Keratinocyte (primary cell): Measurements from ENCODE around the gene CFAP61. TPM values are rescaled to one million over a fixed set of nuclear protein-coding genes. Genes with fewer than 3 reads are reported as not detected.

Experiments used
- DNase-seq: peaks from one replicate; pipeline ENCODE4 v3.0.0-alpha.2; 2011; ENCODE audit warnings: low read depth, missing footprints, low spot score
- FAIRE-seq: peaks from 2 replicates; lab custom pipeline; 2011; peaks lifted over from hg19 to GRCh38; lab: Jason Lieb, UNC
- H2AFZ ChIP-seq: 2 replicates; pipeline ENCODE4 v1.6.0; 2012; ENCODE audit warnings: low read length, control low read depth, inconsistent platforms; ENCODE audit not compliant: control insufficient read depth
- H3K27ac ChIP-seq: 2 replicates; pipeline ENCODE4 v1.5.1; 2011; ENCODE audit warnings: low read length; ENCODE audit not compliant: control insufficient read depth, insufficient read depth
- H3K27me3 ChIP-seq: 3 replicates; pipeline ENCODE4 v1.6.0; 2011; ENCODE audit warnings: low read length; ENCODE audit not compliant: control insufficient read depth, insufficient read depth; ENCODE audit errors: extremely low read depth
- H3K36me3 ChIP-seq, 2 experiments: 2 replicates in 1 of 2; 3 replicates in 1 of 2; pipeline ENCODE4 v1.5.1; 2011; ENCODE audit warnings: low read length in 2 of 2, mild to moderate bottlenecking in 1 of 2; ENCODE audit not compliant: control insufficient read depth in 2 of 2, insufficient read depth in 2 of 2; ENCODE audit errors: extremely low read depth in 1 of 2
- H3K4me1 ChIP-seq: 3 replicates; pipeline ENCODE4 v1.5.1; 2011; ENCODE audit warnings: low read length; ENCODE audit not compliant: control insufficient read depth, insufficient read depth; ENCODE audit errors: extremely low read depth
- H3K4me2 ChIP-seq: 3 replicates; pipeline ENCODE4 v1.6.0; 2011; ENCODE audit warnings: low read depth, low read length; ENCODE audit not compliant: control insufficient read depth, insufficient read depth; ENCODE audit errors: extremely low read depth
- H3K4me3 ChIP-seq, 3 experiments: fragments of 200-600 bp in 1 of 3; sonication (generic) in 1 of 3; 2 replicates in 2 of 3; 3 replicates in 1 of 3; pipeline ENCODE4 v1.5.1; 2011 to 2016; ENCODE audit warnings: low read length in 3 of 3, mild to moderate bottlenecking in 3 of 3, control low read depth in 2 of 3, inconsistent platforms in 1 of 3, low read depth in 1 of 3, mixed read lengths in 1 of 3, mixed run types in 1 of 3, moderate library complexity in 1 of 3; ENCODE audit not compliant: control insufficient read depth in 2 of 3, insufficient read depth in 2 of 3; ENCODE audit errors: extremely low read depth in 1 of 3
- H3K79me2 ChIP-seq: 2 replicates; pipeline ENCODE4 v1.6.0; 2012; ENCODE audit warnings: low read length; ENCODE audit not compliant: control insufficient read depth, insufficient read depth
- H3K9ac ChIP-seq: 3 replicates; pipeline ENCODE4 v1.6.0; 2011; ENCODE audit warnings: low read length; ENCODE audit not compliant: control insufficient read depth, insufficient read depth; ENCODE audit errors: extremely low read depth
- H3K9me1 ChIP-seq: 3 replicates; pipeline ENCODE4 v1.6.0; 2011; ENCODE audit warnings: low read length; ENCODE audit not compliant: control insufficient read depth, insufficient read depth; ENCODE audit errors: extremely low read depth
- H3K9me3 ChIP-seq: 2 replicates; pipeline ENCODE4 v1.5.1; 2012; ENCODE audit warnings: low read depth, low read length; ENCODE audit not compliant: control insufficient read depth
- H4K20me1 ChIP-seq: 3 replicates; pipeline ENCODE4 v1.6.0; 2011; ENCODE audit warnings: low read length; ENCODE audit not compliant: control insufficient read depth, insufficient read depth; ENCODE audit errors: extremely low read depth
- EZH2 ChIP-seq: IDR thresholded peaks from one replicate; pipeline ENCODE4 v1.6.1; 2012; ENCODE audit warnings: inconsistent platforms, mild to moderate bottlenecking, low read length, moderate library complexity
- dilution Hi-C: fragments of 300-500 bp; cut with MboI; formaldehyde crosslinking; loops from one replicate; pipeline ENCODE4 v1.7.0; 2020; ENCODE audit warnings: low sequenced_read_pairs; ENCODE audit not compliant: extremely low pct_ligation_motif_present
- polyA plus RNA-seq, 5 experiments: library from polyadenylated mRNA; depleted of rRNA in 3 of 5; stranded (reverse) in 3 of 5; stranded (forward) in 1 of 5; unstranded in 1 of 5; fragments of >200 nt; gene quantifications; 1 replicate in 1 of 5; 2 replicates in 3 of 5; 3 replicates in 1 of 5; pipeline versions ENCODE4 v1.2.1 to v1.2.3, GENCODE V29; 2011 to 2012; ENCODE audit warnings: missing spikeins in 2 of 5, low read depth in 1 of 5, low replicate concordance in 1 of 5
- TF ChIP-seq, protein P1 (sequence below), 3 experiments: IDR thresholded peaks in 1 of 3; conservative IDR thresholded peaks in 1 of 3; optimal IDR thresholded peaks in 1 of 3; 2 replicates in 2 of 3; 3 replicates in 1 of 3; pipeline versions ENCODE3 to v1.5.1; 2011; ENCODE audit warnings: low read length in 3 of 3, mild to moderate bottlenecking in 3 of 3, moderate library complexity in 2 of 3, control low read depth in 1 of 3, inconsistent platforms in 1 of 3; ENCODE audit not compliant: insufficient read depth in 2 of 3; ENCODE audit errors: extremely low read depth in 1 of 3

The CFAP61 gene
- polyA plus RNA-seq, 1 donor (not counting 4 experiments of a cell fraction or from before 2014, with no cell fraction given): 0.25 TPM

DNA sequence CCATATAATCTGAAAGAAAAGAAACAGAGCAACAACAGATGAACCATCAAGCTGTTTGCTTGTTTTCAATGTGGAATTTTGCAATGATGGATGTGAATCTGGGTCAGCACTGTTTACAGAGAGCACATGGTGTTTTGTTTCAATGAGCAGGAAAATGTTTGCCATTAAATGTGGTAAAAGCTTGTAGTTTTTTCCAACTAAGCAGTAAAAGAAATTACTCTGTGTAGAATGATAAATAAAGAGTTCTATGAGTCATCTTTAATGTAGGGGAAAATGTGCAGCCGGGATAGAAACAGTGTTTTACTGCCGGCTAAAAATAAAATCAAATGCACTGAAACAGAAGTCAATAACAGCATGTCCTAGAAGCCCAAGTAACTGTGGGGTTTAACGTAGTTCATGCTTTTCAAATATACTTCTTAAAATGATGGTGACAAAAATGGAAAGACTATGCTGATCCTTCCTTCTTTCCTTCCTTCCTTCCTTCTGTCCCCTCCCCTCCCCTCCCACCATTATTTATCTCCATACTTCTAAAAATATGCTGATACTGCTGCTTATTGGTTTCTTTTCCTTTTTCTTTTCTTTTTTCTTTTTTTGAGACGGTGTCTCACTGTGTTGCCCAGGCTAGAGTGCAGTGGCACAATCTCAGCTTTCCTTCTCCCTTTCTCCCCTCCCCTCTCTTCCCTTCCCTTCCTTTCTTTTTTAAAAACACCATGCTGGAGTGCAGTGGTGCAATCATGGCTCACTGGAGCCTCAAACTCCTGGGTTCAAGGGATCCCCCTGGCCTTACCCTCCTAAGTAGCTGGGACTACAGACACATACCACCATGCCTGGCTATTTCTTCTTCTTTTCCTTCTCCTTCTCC is 41.5 kb upstream of the CFAP61 start:
- TF ChIP-seq, protein P1, sequence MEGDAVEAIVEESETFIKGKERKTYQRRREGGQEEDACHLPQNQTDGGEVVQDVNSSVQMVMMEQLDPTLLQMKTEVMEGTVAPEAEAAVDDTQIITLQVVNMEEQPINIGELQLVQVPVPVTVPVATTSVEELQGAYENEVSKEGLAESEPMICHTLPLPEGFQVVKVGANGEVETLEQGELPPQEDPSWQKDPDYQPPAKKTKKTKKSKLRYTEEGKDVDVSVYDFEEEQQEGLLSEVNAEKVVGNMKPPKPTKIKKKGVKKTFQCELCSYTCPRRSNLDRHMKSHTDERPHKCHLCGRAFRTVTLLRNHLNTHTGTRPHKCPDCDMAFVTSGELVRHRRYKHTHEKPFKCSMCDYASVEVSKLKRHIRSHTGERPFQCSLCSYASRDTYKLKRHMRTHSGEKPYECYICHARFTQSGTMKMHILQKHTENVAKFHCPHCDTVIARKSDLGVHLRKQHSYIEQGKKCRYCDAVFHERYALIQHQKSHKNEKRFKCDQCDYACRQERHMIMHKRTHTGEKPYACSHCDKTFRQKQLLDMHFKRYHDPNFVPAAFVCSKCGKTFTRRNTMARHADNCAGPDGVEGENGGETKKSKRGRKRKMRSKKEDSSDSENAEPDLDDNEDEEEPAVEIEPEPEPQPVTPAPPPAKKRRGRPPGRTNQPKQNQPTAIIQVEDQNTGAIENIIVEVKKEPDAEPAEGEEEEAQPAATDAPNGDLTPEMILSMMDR (optimal IDR thresholded peaks at IDR 0.05 in 1 of 3, IDR thresholded peaks at IDR 0.05 in 1 of 3, conservative IDR thresholded peaks at IDR 0.05 in 1 of 3; ENCODE audit: extremely low read depth in 1 of 3, insufficient read depth in 2 of 3, low read length in 3 of 3): no peak
- no peak for TF ChIP-seq EZH2
- no peaks in the 10 kb centered on the region for H3K9me3 ChIP-seq
- H3K27ac ChIP-seq: no peak overlapping the region
- H3K9me1 ChIP-seq: no peaks in the 10 kb centered on the region
- H3K27me3 ChIP-seq: no peaks in the 10 kb centered on the region
- FAIRE-seq: no peak
- no peak overlapping the region for H3K9ac ChIP-seq
- no peaks in the 10 kb centered on the region for H3K4me1 ChIP-seq
- no peaks in the 10 kb centered on the region for H3K36me3 ChIP-seq
- dilution Hi-C loops: no loop called here
- no peaks in the 10 kb centered on the region for H4K20me1 ChIP-seq
- no peaks in the 10 kb centered on the region for H3K79me2 ChIP-seq
- no peak overlapping the region for H3K4me2 ChIP-seq
- no peak overlapping the region for H3K4me3 ChIP-seq
- no peak overlapping the region for H2AFZ ChIP-seq
- no peak for DNase-seq

GRCh38 chr20:20012541-20012940 is 39.8 kb upstream of the CFAP61 start:
- Histone ChIP-seq H2AFZ (no peak overlapping the region), H3K79me2 (peaks cover 4% of the 10 kb centered on the region), H3K36me3 (no peaks in the 10 kb centered on the region), H3K9me3 (no peaks in the 10 kb centered on the region), H3K4me3 (no peak overlapping the region), H3K4me1 (no peaks in the 10 kb centered on the region), H3K9me1 (no peaks in the 10 kb centered on the region), H3K27ac (no peak overlapping the region), H3K4me2 (no peak overlapping the region), H3K9ac (no peak overlapping the region), H3K27me3 (no peaks in the 10 kb centered on the region), H4K20me1 (no peaks in the 10 kb centered on the region)
- TF ChIP-seq, protein P1 (optimal IDR thresholded peaks at IDR 0.05 in 1 of 3, IDR thresholded peaks at IDR 0.05 in 1 of 3, conservative IDR thresholded peaks at IDR 0.05 in 1 of 3; ENCODE audit: extremely low read depth in 1 of 3, insufficient read depth in 2 of 3, low read length in 3 of 3): no peak
- TF ChIP-seq EZH2: no peak
- dilution Hi-C loops: no loop called here
- no peak for FAIRE-seq
- no peak for DNase-seq
